SK-N-SH treated with all-trans-retinoic acid at 6 μM for 48 hours (cell line): ENCODE measurements around the gene CYP4F12.
A peak's percentile ranks its signal among the peaks of the same experiment; 100 is the strongest.

Source experiments
- ATAC-seq: fragments of 200-7000 bp; cut with Tn5 transposase; 3 replicates; pipeline ENCODE4 v1.9.1; 2020; ENCODE audit warnings: mild to moderate bottlenecking, moderate library complexity
- ARNTL ChIP-seq: fragments of 450-650 bp; formaldehyde crosslinking; IDR thresholded peaks from 2 replicates; pipeline ENCODE4 v1.5.0; 2020; ENCODE audit warnings: low read depth, mild to moderate bottlenecking, moderate library complexity, borderline replicate concordance
- BACH2 ChIP-seq: fragments of 250-450 bp; sonication (Bioruptor Pico); IDR thresholded peaks from 2 replicates; pipeline ENCODE4 v1.9.0; 2021; ENCODE audit warnings: mild to moderate bottlenecking, borderline replicate concordance
- CSDC2 ChIP-seq: fragments of 250-450 bp; sonication (Bioruptor Pico); IDR thresholded peaks from 2 replicates; pipeline ENCODE4 v1.5.0; 2020; ENCODE audit warnings: mild to moderate bottlenecking, moderate library complexity
- ESRRG ChIP-seq: fragments of 250-450 bp; sonication (Bioruptor Pico); IDR thresholded peaks from 2 replicates; pipeline ENCODE4 v1.6.1; 2021; ENCODE audit warnings: mild to moderate bottlenecking
- GLIS3 ChIP-seq: fragments of 250-450 bp; sonication (Bioruptor Pico); IDR thresholded peaks from 2 replicates; pipeline ENCODE4 v1.5.0; 2020; ENCODE audit warnings: mild to moderate bottlenecking, moderate library complexity
- PPARA ChIP-seq: fragments of 250-450 bp; sonication (Bioruptor Pico); IDR thresholded peaks from 2 replicates; pipeline ENCODE4 v1.5.0; 2020; ENCODE audit warnings: mild to moderate bottlenecking, borderline replicate concordance
- RARB ChIP-seq: fragments of 250-450 bp; sonication (Bioruptor Pico); IDR thresholded peaks from 2 replicates; pipeline ENCODE4 v1.8.0; 2021; ENCODE audit warnings: mild to moderate bottlenecking, moderate library complexity
- SNAI2 ChIP-seq: fragments of 250-450 bp; sonication (Bioruptor Pico); IDR thresholded peaks from 2 replicates; pipeline ENCODE4 v1.5.0; 2020; ENCODE audit warnings: mild to moderate bottlenecking, moderate library complexity
- TCF4 ChIP-seq: fragments of 250-450 bp; sonication (Bioruptor Pico); IDR thresholded peaks from 2 replicates; pipeline ENCODE4 v1.8.0; 2021; ENCODE audit warnings: mild to moderate bottlenecking, moderate library complexity, borderline replicate concordance
- TOX ChIP-seq: fragments of 250-450 bp; sonication (Bioruptor Pico); IDR thresholded peaks from 2 replicates; pipeline ENCODE4 v1.8.0; 2021; ENCODE audit warnings: mild to moderate bottlenecking, moderate library complexity, borderline replicate concordance
- ZC3H10 ChIP-seq: fragments of 250-450 bp; sonication (Bioruptor Pico); IDR thresholded peaks from 2 replicates; pipeline ENCODE4 v1.5.1; 2021; ENCODE audit warnings: mild to moderate bottlenecking, moderate library complexity
- ZFP3 ChIP-seq: fragments of 250-450 bp; sonication (Bioruptor Pico); IDR thresholded peaks from 2 replicates; pipeline ENCODE4 v1.5.0; 2020; ENCODE audit warnings: mild to moderate bottlenecking, moderate library complexity
- ZFP30 ChIP-seq: fragments of 450-650 bp; formaldehyde crosslinking; IDR thresholded peaks from 2 replicates; pipeline ENCODE4 v1.5.0; 2022; ENCODE audit warnings: mild to moderate bottlenecking, moderate library complexity
- ZNF565 ChIP-seq: fragments of 450-650 bp; formaldehyde crosslinking; conservative IDR thresholded peaks from 2 replicates; pipeline ENCODE4 v1.5.0; 2020; ENCODE audit warnings: low read depth, mild to moderate bottlenecking, moderate library complexity
- ZNF70 ChIP-seq: fragments of 450-650 bp; formaldehyde crosslinking; IDR thresholded peaks from 2 replicates; pipeline ENCODE4 v1.5.0; 2020; ENCODE audit warnings: mild to moderate bottlenecking, moderate library complexity
- ZNF8 ChIP-seq: fragments of 450-650 bp; formaldehyde crosslinking; IDR thresholded peaks from 2 replicates; pipeline ENCODE4 v1.5.0; 2020; ENCODE audit warnings: mild to moderate bottlenecking, moderate library complexity
- TF ChIP-seq, protein P1 (sequence below): fragments of 250-450 bp; sonication (Bioruptor Pico); IDR thresholded peaks from 2 replicates; pipeline ENCODE4 v1.5.0; 2020; ENCODE audit warnings: mild to moderate bottlenecking, moderate library complexity
- TF ChIP-seq, protein P2 (sequence below): fragments of 250-450 bp; sonication (Bioruptor Pico); IDR thresholded peaks from 2 replicates; pipeline ENCODE4 v1.5.1; 2021; ENCODE audit warnings: mild to moderate bottlenecking, moderate library complexity
- TF ChIP-seq, protein P3 (sequence below): fragments of 250-450 bp; sonication (Bioruptor Pico); IDR thresholded peaks from 2 replicates; pipeline ENCODE4 v1.5.1; 2020; ENCODE audit warnings: low read depth, mild to moderate bottlenecking, moderate library complexity
- TF ChIP-seq, protein P4 (sequence below): fragments of 250-450 bp; sonication (Bioruptor Pico); IDR thresholded peaks from 2 replicates; pipeline ENCODE4 v1.8.0; 2021; ENCODE audit warnings: low read depth, mild to moderate bottlenecking, moderate library complexity, borderline replicate concordance
- TF ChIP-seq, protein P5 (sequence below): fragments of 250-450 bp; sonication (Bioruptor Pico); IDR thresholded peaks from 2 replicates; pipeline ENCODE4 v1.8.0; 2020; ENCODE audit warnings: mild to moderate bottlenecking, moderate library complexity, borderline replicate concordance

Gene CYP4F12

DNA sequence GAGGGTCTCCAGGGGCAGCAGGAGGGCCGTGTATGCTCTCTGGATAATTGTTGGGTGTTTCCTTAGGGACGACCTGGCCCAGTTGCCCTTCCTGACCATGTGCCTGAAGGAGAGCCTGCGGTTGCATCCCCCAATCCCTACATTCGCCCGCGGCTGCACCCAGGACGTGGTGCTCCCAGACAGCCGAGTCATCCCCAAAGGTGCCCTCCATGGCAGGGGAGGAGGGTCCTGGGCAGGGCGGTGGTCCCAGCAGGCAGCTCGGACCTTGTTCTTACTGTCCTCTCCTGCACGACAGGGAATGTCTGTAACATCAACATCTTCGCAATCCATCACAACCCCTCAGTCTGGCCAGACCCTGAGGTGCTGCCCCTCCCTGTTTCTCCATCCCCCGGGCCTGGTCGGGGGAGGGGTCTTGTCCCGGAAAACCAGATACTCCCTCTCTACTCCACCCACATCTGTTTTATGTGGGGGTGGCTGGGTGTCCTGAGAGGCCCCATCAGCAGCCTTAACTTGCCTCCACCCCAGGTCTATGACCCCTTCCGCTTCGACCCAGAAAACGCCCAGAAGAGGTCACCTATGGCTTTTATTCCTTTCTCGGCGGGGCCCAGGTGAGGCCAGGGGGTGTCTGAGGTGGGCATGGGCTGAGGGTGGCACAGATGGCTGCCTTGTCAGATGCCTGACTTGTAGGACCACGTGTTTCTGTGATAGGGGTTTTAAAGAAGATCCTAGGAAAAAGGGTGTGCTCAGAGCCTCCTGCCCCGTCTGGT is 44.5 kb upstream of the CYP4F12 start:
- TF ChIP-seq RARB (no peak), ZFP3 (CRISPR knock-in tag) (no peak), TOX (CRISPR knock-in tag) (no peak), ZNF565 (CRISPR knock-in tag) (no peak), BACH2 (no peak), PPARA (CRISPR knock-in tag) (no peak), ARNTL (CRISPR knock-in tag) (no peak), CSDC2 (CRISPR knock-in tag) (no peak), ZNF8 (CRISPR knock-in tag) (no peak)
- TF ChIP-seq, protein P1, sequence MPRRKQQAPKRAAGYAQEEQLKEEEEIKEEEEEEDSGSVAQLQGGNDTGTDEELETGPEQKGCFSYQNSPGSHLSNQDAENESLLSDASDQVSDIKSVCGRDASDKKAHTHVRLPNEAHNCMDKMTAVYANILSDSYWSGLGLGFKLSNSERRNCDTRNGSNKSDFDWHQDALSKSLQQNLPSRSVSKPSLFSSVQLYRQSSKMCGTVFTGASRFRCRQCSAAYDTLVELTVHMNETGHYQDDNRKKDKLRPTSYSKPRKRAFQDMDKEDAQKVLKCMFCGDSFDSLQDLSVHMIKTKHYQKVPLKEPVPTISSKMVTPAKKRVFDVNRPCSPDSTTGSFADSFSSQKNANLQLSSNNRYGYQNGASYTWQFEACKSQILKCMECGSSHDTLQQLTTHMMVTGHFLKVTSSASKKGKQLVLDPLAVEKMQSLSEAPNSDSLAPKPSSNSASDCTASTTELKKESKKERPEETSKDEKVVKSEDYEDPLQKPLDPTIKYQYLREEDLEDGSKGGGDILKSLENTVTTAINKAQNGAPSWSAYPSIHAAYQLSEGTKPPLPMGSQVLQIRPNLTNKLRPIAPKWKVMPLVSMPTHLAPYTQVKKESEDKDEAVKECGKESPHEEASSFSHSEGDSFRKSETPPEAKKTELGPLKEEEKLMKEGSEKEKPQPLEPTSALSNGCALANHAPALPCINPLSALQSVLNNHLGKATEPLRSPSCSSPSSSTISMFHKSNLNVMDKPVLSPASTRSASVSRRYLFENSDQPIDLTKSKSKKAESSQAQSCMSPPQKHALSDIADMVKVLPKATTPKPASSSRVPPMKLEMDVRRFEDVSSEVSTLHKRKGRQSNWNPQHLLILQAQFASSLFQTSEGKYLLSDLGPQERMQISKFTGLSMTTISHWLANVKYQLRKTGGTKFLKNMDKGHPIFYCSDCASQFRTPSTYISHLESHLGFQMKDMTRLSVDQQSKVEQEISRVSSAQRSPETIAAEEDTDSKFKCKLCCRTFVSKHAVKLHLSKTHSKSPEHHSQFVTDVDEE: no peak
- TF ChIP-seq, protein P2, sequence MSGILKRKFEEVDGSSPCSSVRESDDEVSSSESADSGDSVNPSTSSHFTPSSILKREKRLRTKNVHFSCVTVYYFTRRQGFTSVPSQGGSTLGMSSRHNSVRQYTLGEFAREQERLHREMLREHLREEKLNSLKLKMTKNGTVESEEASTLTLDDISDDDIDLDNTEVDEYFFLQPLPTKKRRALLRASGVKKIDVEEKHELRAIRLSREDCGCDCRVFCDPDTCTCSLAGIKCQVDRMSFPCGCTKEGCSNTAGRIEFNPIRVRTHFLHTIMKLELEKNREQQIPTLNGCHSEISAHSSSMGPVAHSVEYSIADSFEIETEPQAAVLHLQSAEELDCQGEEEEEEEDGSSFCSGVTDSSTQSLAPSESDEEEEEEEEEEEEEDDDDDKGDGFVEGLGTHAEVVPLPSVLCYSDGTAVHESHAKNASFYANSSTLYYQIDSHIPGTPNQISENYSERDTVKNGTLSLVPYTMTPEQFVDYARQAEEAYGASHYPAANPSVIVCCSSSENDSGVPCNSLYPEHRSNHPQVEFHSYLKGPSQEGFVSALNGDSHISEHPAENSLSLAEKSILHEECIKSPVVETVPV (CRISPR knock-in tag): no peak
- TF ChIP-seq, protein P3, sequence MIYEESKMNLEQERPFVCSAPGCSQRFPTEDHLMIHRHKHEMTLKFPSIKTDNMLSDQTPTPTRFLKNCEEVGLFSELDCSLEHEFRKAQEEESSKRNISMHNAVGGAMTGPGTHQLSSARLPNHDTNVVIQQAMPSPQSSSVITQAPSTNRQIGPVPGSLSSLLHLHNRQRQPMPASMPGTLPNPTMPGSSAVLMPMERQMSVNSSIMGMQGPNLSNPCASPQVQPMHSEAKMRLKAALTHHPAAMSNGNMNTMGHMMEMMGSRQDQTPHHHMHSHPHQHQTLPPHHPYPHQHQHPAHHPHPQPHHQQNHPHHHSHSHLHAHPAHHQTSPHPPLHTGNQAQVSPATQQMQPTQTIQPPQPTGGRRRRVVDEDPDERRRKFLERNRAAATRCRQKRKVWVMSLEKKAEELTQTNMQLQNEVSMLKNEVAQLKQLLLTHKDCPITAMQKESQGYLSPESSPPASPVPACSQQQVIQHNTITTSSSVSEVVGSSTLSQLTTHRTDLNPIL: no peak
- TF ChIP-seq, protein P4, sequence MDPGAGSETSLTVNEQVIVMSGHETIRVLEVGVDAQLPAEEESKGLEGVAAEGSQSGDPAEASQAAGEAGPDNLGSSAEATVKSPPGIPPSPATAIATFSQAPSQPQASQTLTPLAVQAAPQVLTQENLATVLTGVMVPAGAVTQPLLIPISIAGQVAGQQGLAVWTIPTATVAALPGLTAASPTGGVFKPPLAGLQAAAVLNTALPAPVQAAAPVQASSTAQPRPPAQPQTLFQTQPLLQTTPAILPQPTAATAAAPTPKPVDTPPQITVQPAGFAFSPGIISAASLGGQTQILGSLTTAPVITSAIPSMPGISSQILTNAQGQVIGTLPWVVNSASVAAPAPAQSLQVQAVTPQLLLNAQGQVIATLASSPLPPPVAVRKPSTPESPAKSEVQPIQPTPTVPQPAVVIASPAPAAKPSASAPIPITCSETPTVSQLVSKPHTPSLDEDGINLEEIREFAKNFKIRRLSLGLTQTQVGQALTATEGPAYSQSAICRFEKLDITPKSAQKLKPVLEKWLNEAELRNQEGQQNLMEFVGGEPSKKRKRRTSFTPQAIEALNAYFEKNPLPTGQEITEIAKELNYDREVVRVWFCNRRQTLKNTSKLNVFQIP (CRISPR knock-in tag): no peak
- TF ChIP-seq, all 23 proteins: peak for 0
- no peak for ATAC-seq

DNA sequence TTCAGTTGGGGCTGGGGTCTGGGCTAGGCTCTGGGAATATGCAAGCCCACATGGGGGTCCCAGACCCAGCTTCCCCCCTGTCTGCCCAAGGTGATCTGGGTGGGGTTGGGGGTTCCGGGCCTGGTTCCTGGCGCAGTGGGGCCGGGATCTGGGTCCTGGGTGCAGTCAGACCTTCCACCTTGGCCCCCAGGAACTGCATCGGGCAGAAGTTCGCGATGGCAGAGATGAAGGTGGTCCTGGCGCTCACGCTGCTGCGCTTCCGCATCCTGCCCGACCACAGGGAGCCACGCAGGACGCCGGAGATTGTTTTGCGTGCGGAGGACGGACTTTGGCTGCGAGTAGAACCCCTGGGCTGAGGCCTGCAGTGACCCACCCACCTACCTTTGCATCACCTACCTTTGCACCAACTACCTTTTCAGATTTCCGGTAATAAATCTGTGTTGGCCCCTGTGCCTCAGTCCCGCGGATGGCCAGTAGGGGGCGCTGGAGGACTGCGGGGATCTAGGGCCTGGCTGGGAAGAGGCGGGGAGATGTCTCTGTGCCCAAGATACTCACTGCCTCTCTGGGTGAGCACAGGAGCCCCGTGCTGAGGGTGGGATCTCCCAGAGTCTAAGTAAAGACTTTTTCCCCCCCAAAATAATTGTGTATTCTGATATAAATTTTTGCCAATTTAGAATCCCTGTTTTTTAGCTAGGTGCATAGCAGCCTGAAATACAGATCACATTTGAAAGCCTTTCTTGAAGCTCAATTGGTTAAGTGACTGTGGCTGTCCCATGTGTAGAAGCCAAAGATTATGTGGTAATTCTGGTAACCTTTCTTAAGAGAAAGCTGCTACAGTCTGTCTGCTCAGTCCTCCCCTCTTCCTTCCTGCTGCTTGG is 43.6 kb upstream of the CYP4F12 start:
- peak; percentile 96 for ATAC-seq
- no peak for TF ChIP-seq TCF4 (CRISPR knock-in tag)
- no peak for TF ChIP-seq ZFP30
- TF ChIP-seq ESRRG: no peak
- no peak for TF ChIP-seq SNAI2 (CRISPR knock-in tag)
- TF ChIP-seq ZNF70 (CRISPR knock-in tag): no peak
- TF ChIP-seq TOX (CRISPR knock-in tag): no peak
- no peak for TF ChIP-seq ZNF565 (CRISPR knock-in tag)
- TF ChIP-seq BACH2: no peak
- no peak for TF ChIP-seq CSDC2 (CRISPR knock-in tag)
- no peak for TF ChIP-seq GLIS3 (CRISPR knock-in tag)
- no peak for TF ChIP-seq ZFP3 (CRISPR knock-in tag)
- TF ChIP-seq, protein P2 (CRISPR knock-in tag): no peak
- TF ChIP-seq, protein P4 (CRISPR knock-in tag): no peak
- TF ChIP-seq, protein P1: no peak
- TF ChIP-seq, protein P5, sequence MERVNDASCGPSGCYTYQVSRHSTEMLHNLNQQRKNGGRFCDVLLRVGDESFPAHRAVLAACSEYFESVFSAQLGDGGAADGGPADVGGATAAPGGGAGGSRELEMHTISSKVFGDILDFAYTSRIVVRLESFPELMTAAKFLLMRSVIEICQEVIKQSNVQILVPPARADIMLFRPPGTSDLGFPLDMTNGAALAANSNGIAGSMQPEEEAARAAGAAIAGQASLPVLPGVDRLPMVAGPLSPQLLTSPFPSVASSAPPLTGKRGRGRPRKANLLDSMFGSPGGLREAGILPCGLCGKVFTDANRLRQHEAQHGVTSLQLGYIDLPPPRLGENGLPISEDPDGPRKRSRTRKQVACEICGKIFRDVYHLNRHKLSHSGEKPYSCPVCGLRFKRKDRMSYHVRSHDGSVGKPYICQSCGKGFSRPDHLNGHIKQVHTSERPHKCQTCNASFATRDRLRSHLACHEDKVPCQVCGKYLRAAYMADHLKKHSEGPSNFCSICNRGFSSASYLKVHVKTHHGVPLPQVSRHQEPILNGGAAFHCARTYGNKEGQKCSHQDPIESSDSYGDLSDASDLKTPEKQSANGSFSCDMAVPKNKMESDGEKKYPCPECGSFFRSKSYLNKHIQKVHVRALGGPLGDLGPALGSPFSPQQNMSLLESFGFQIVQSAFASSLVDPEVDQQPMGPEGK (CRISPR knock-in tag): no peak
- TF ChIP-seq ZNF8 (CRISPR knock-in tag): no peak
- TF ChIP-seq ZC3H10 (CRISPR knock-in tag): no peak
